ENCODE measurements around the gene ATP1B1. TPM values are rescaled to one million over a fixed set of nuclear protein-coding genes. Genes with fewer than 3 reads are reported as not detected.

Gene ATP1B1
- total and polyA plus RNA-seq, 2 of the 13 experiments (the other 11 are each of a cell fraction or from before 2014, with no cell fraction given): 134 to 135 TPM

- TF ChIP-seq RELA (CRISPR knock-in tag; IDR thresholded peaks at IDR 0.05) (peak; percentile 97), ZNF552 (CRISPR knock-in tag; IDR thresholded peaks at IDR 0.05; ENCODE audit: borderline replicate concordance) (no peak), FIP1L1 (IDR thresholded peaks at IDR 0.05; ENCODE audit: borderline replicate concordance, insufficient read depth, low read depth, low read length) (no peak), ZNF614 (CRISPR knock-in tag; IDR thresholded peaks at IDR 0.05; ENCODE audit: borderline replicate concordance) (peak; percentile 78; the same call in 1 of the 2 replicates), ZNF160 (CRISPR knock-in tag; IDR thresholded peaks at IDR 0.05) (0 out of 2 replicates have a peak, but pooled peaks have one; percentile 26), ZNF816 (CRISPR knock-in tag; IDR thresholded peaks at IDR 0.05; ENCODE audit: borderline replicate concordance) (no peak), ESRRA (CRISPR knock-in tag; IDR thresholded peaks at IDR 0.05; ENCODE audit: low read depth) (peak; percentile 81; the same call in 1 of the 2 replicates), NAIF1 (CRISPR knock-in tag; IDR thresholded peaks at IDR 0.05; ENCODE audit: borderline replicate concordance) (no peak), ATRX (CRISPR knock-in tag; IDR thresholded peaks at IDR 0.05; ENCODE audit: borderline replicate concordance) (no peak), NFYC (CRISPR knock-in tag; IDR thresholded peaks at IDR 0.05) (no peak), ZNF709 (CRISPR knock-in tag; IDR thresholded peaks at IDR 0.05) (peak; percentile 48; the same call in 1 of the 2 replicates), TEAD3 (CRISPR knock-in tag; optimal IDR thresholded peaks at IDR 0.05; ENCODE audit: borderline replicate concordance) (peak; percentile 87), ZBTB43 (CRISPR knock-in tag; conservative IDR thresholded peaks at IDR 0.05) (peak; percentile 86), ZBTB39 (CRISPR knock-in tag; IDR thresholded peaks at IDR 0.05) (peak; percentile 79; the same call in 1 of the 2 replicates), MED8 (CRISPR knock-in tag; IDR thresholded peaks at IDR 0.05; ENCODE audit: insufficient replicate concordance) (no peak), ZBTB26 (CRISPR knock-in tag; IDR thresholded peaks at IDR 0.05; ENCODE audit: borderline replicate concordance) (no peak), TBL1XR1 (IDR thresholded peaks at IDR 0.05; ENCODE audit: borderline replicate concordance, low read length, partially characterized antibody) (peak; percentile 80), DMTF1 (CRISPR knock-in tag; IDR thresholded peaks at IDR 0.05) (no peak), ZNF34 (CRISPR knock-in tag; IDR thresholded peaks at IDR 0.05; ENCODE audit: borderline replicate concordance) (no peak), HNF4A (CRISPR knock-in tag; IDR thresholded peaks at IDR 0.05) (peak; percentile 70), MEIS2 (CRISPR knock-in tag; IDR thresholded peaks at IDR 0.05) (peak; percentile 87), ZNF136 (CRISPR knock-in tag; IDR thresholded peaks at IDR 0.05; ENCODE audit: low read depth) (no peak), ZNF788 (CRISPR knock-in tag; IDR thresholded peaks at IDR 0.05; ENCODE audit: borderline replicate concordance) (peak; percentile 82; the same call in 1 of the 2 replicates)
Measured at GRCh38 chr1:169115891-169116585, 9.5 kb downstream of the ATP1B1 start (continued).
